A549 treated with CpdA at 1 μM for 4 hours (cell line): ENCODE measurements around the gene KLHDC4. TPM values are rescaled to one million over a fixed set of nuclear protein-coding genes. Genes with fewer than 3 reads are reported as not detected.

Experiments used
- total RNA-seq: library from RNA; stranded (reverse); fragments of 200-300 nt; extraction: Qiagen RNA extraction; gene quantifications from 5 replicates; pipeline ENCODE4 v1.2.3, GENCODE V29; 2022; ENCODE audit warnings: low read depth

The KLHDC4 gene
- 37.9 to 41.3 TPM (median 40.3 TPM) in 5 replicates for total RNA-seq

GRCh38 chr16:87765776-87766484 is at the start of gene KLHDC4:
Gene KLHDC4 (minus strand): TSS chr16:87765986. CDS start chr16:87765890, 96 bp downstream.

Other genes with a start within 250 kb of the KLHDC4 start
- 1.5 to 2.5 TPM (median 2.0 TPM) in 5 replicates for gene JPH3, start 163.5 kb downstream of the KLHDC4 start, total RNA-seq
- 811 to 961 TPM (median 947 TPM) in 5 replicates for gene SLC7A5, start 103.5 kb upstream of the KLHDC4 start, total RNA-seq
- not detected in 5 replicates for gene CA5A, start 170.5 kb upstream of the KLHDC4 start, total RNA-seq
- 16.2 to 22.1 TPM (median 19.5 TPM) in 5 replicates for gene BANP, start 185.4 kb upstream of the KLHDC4 start, total RNA-seq